C4-2B (cell line): ENCODE data around the gene ANKRD34A.
"Not testable (repeated sequence)": the region's sequence is repeated elsewhere in the genome, so short reads cannot be mapped to it uniquely, and the experiment has no call there.

Source experiments
- H3K27ac ChIP-seq: fragments of 450-650 bp; 2 replicates; pipeline ENCODE4 v1.5.1; 2017
- CTCF ChIP-seq: fragments of 450-650 bp; conservative IDR thresholded peaks from 2 replicates; pipeline ENCODE4 v1.5.1; 2017; ENCODE audit warnings: mild to moderate bottlenecking
- ZFX ChIP-seq: fragments of 450-650 bp; IDR thresholded peaks from 2 replicates; pipeline ENCODE4 v1.6.1; 2017

ANKRD34A gene

GRCh38 chr1:145935708-145936107 lies 28.7 kb downstream of the ANKRD34A start:
- no peak overlapping the region for H3K27ac ChIP-seq
- TF ChIP-seq CTCF, result no peak
- no peak for TF ChIP-seq ZFX

- not testable (repeated sequence) for H3K27ac ChIP-seq
These were observed 31.8 kb downstream of the ANKRD34A start for GRCh38 chr1:145932522-145933009.

GRCh38 chr1:145927916-145928643 lies 36.3 kb downstream of the ANKRD34A start:
- no peak for TF ChIP-seq CTCF
- no peak for TF ChIP-seq ZFX
- peak overlapping the region; percentile 93 for H3K27ac ChIP-seq

GRCh38 chr1:145927063-145927886 lies 37.1 kb downstream of the ANKRD34A start, which contains the start of gene RBM8A:
Gene RBM8A (minus strand): TSS chr1:145927484. CDS start chr1:145927426, 58 bp downstream.
- TF ChIP-seq ZFX (no peak), CTCF (peak; percentile 85)
- H3K27ac ChIP-seq, result peak within 1 kb of the TSS; percentile 93

GRCh38 chr1:145926686-145927062 lies 37.7 kb downstream of the ANKRD34A start:
- H3K27ac ChIP-seq, result peak overlapping the region; percentile 93
- TF ChIP-seq ZFX, result no peak
- TF ChIP-seq CTCF, result no peak

GRCh38 chr1:145922266-145922665 lies 42.1 kb downstream of the ANKRD34A start:
- TF ChIP-seq CTCF, result no peak
- no peak for TF ChIP-seq ZFX
- no peak overlapping the region for H3K27ac ChIP-seq

- peak overlapping the region; percentile 75 for H3K27ac ChIP-seq
These were observed 44.1 kb downstream of the ANKRD34A start for GRCh38 chr1:145920297-145920696.
